IMR-90 (cell line): ENCODE results near the gene SLC8A3. TPM values are rescaled to one million over a fixed set of nuclear protein-coding genes. Genes with fewer than 3 reads are reported as not detected.

Experiments used
- ATAC-seq: fragments of 200-7000 bp; cut with Tn5 transposase; 2 replicates; pipeline ENCODE4 v1.9.1; 2020; ENCODE audit warnings: low read depth, mild to moderate bottlenecking, moderate library complexity
- BruUV-seq: library from RNA; stranded (reverse); fragments of 400-500 nt; replicated peaks from 2 replicates; lab custom pipeline; 2021; lab: Mats Ljungman, UMichigan
- CTCF ChIA-PET: fragments of 300-600 bp; formaldehyde crosslinking; extraction: SDS; loops from one replicate; lab custom pipeline; 2021; ENCODE audit warnings: antibody characterized with exemption; lab: Yijun Ruan, JAX
- POLR2A ChIA-PET: fragments of 300-600 bp; sonication (Branson Sonifier 250); formaldehyde crosslinking; loops from one replicate; lab custom pipeline; 2022; ENCODE audit warnings: antibody characterized with exemption; ENCODE audit not compliant: unreplicated experiment; lab: Charles Lee
- DNase-seq: peaks from one replicate; pipeline ENCODE4 v3.0.0; 2013
- H2AFZ ChIP-seq: replicated peaks from 2 replicates; pipeline ENCODE3; 2013; ENCODE audit warnings: low read length, mild to moderate bottlenecking; ENCODE audit not compliant: poor library complexity
- H2AK5ac ChIP-seq: 2 replicates; pipeline ENCODE4 v1.6.1; 2013; ENCODE audit warnings: low read depth, low read length, inconsistent platforms
- H2AK9ac ChIP-seq: replicated peaks from 2 replicates; pipeline ENCODE3; 2013; ENCODE audit warnings: mild to moderate bottlenecking, low read depth, low read length, moderate library complexity; ENCODE audit not compliant: poor library complexity
- H2BK120ac ChIP-seq: 2 replicates; pipeline ENCODE4 v1.6.1; 2013; ENCODE audit warnings: low read depth, low read length, inconsistent platforms
- H2BK15ac ChIP-seq: 3 replicates; pipeline ENCODE4 v1.6.1; 2013; ENCODE audit warnings: low read depth, low read length, inconsistent platforms
- H2BK20ac ChIP-seq: 2 replicates; pipeline ENCODE4 v1.6.1; 2013; ENCODE audit warnings: low read depth, mild to moderate bottlenecking, inconsistent platforms, low read length, moderate library complexity
- H2BK5ac ChIP-seq: 2 replicates; pipeline ENCODE4 v1.6.1; 2013; ENCODE audit warnings: mild to moderate bottlenecking, low read depth, low read length, inconsistent platforms; ENCODE audit not compliant: poor library complexity, severe bottlenecking
- H3K14ac ChIP-seq: replicated peaks from 2 replicates; pipeline ENCODE4 v1.6.1; 2013; ENCODE audit warnings: low read depth, low read length, inconsistent platforms
- H3K18ac ChIP-seq: 2 replicates; pipeline ENCODE4 v1.6.1; 2013; ENCODE audit warnings: low read depth, low read length, control low read depth
- H3K23ac ChIP-seq: 2 replicates; pipeline ENCODE4 v1.6.1; 2013; ENCODE audit warnings: low read depth, low read length, inconsistent platforms
- H3K27ac ChIP-seq: 2 replicates; pipeline ENCODE4 v1.5.1; 2013; ENCODE audit warnings: mild to moderate bottlenecking, control low read depth, low read length; ENCODE audit not compliant: insufficient read depth
- H3K27me3 ChIP-seq: 2 replicates; pipeline ENCODE4 v1.6.1; 2013; ENCODE audit warnings: low read length; ENCODE audit not compliant: control insufficient read depth, insufficient read depth
- H3K36me3 ChIP-seq: 2 replicates; pipeline ENCODE4 v1.6.1; 2013; ENCODE audit warnings: low read length, mixed read lengths; ENCODE audit not compliant: control insufficient read depth, insufficient read depth
- H3K4ac ChIP-seq: 2 replicates; pipeline ENCODE4 v1.6.1; 2013; ENCODE audit warnings: low read depth, low read length, inconsistent platforms
- H3K4me1 ChIP-seq: 2 replicates; pipeline ENCODE4 v1.6.1; 2013; ENCODE audit warnings: low read length, mixed read lengths; ENCODE audit not compliant: control insufficient read depth, insufficient read depth
- H3K4me2 ChIP-seq: 2 replicates; pipeline ENCODE4 v1.6.1; 2013; ENCODE audit warnings: low read depth, mild to moderate bottlenecking, control low read depth, low read length, moderate library complexity
- H3K4me3 ChIP-seq: 2 replicates; pipeline ENCODE4 v1.5.1; 2013; ENCODE audit warnings: low read depth, mild to moderate bottlenecking, control low read depth, low read length, moderate library complexity; ENCODE audit not compliant: insufficient read depth
- H3K56ac ChIP-seq: 2 replicates; pipeline ENCODE4 v1.6.1; 2013; ENCODE audit warnings: low read length, inconsistent platforms; ENCODE audit not compliant: insufficient read depth; ENCODE audit errors: extremely low read depth
- H3K79me1 ChIP-seq, 2 experiments: 2 replicates each; pipeline ENCODE4 v1.6.1; 2013; ENCODE audit warnings: low read length in 2 of 2, inconsistent platforms in 1 of 2, low read depth in 1 of 2
- H3K9ac ChIP-seq: 2 replicates; pipeline ENCODE4 v1.6.1; 2013; ENCODE audit warnings: low read depth, low read length, control low read depth
- H3K9me1 ChIP-seq: 2 replicates; pipeline ENCODE4 v1.6.1; 2013; ENCODE audit warnings: low read length, inconsistent platforms; ENCODE audit not compliant: insufficient read depth
- H3K9me3 ChIP-seq: 2 replicates; pipeline ENCODE4 v1.6.1; 2013; ENCODE audit warnings: low read length; ENCODE audit not compliant: control insufficient read depth, insufficient read depth
- H4K20me1 ChIP-seq: 2 replicates; pipeline ENCODE4 v1.6.1; 2013; ENCODE audit warnings: low read length, inconsistent platforms; ENCODE audit not compliant: insufficient read depth
- H4K5ac ChIP-seq: 2 replicates; pipeline ENCODE4 v1.6.1; 2013; ENCODE audit warnings: mild to moderate bottlenecking, low read depth, low read length, control low read depth
- H4K8ac ChIP-seq, 2 experiments: 2 replicates each; pipeline ENCODE4 v1.6.1; 2013; ENCODE audit warnings: low read depth in 2 of 2, low read length in 2 of 2, control low read depth in 1 of 2, inconsistent platforms in 1 of 2
- H4K91ac ChIP-seq: 2 replicates; pipeline ENCODE4 v1.6.1; 2013; ENCODE audit warnings: low read depth, low read length, inconsistent platforms; ENCODE audit not compliant: insufficient read depth
- CEBPB ChIP-seq: IDR thresholded peaks from 2 replicates; pipeline ENCODE4 v1.6.1; 2012; ENCODE audit warnings: low read depth, low read length, improper control_type of control experiment
- MAFK ChIP-seq: IDR thresholded peaks from 2 replicates; pipeline ENCODE4 v1.6.1; 2012; ENCODE audit warnings: low read depth, low read length, improper control_type of control experiment
- NFE2L2 ChIP-seq: fragments of 150-350 bp; IDR thresholded peaks from 2 replicates; pipeline ENCODE4 v1.6.1; 2016; ENCODE audit warnings: low read depth, mild to moderate bottlenecking, low read length
- USF2 ChIP-seq: fragments of 150-350 bp; IDR thresholded peaks from 2 replicates; pipeline ENCODE4 v1.6.1; 2017; ENCODE audit warnings: mild to moderate bottlenecking, antibody characterized with exemption, low read length, low read depth
- WGBS, 2 experiments: methylation state at CpG; one replicate each; pipeline versions ENCODE4 v1.1.5 to v1.1.7; 2013; ENCODE audit warnings: missing lambda C conversion rate in 2 of 2; ENCODE audit not compliant: insufficient read length in 1 of 2; ENCODE audit errors: extremely low coverage in 2 of 2; 5-methylcytosine and 5-hydroxymethylcytosine counted together
- dilution Hi-C: fragments of 300-500 bp; cut with HindIII; formaldehyde crosslinking; loops from one replicate; pipeline ENCODE4 v1.14.3; 2018; ENCODE audit warnings: low sequenced_read_pairs; ENCODE audit not compliant: unreplicated experiment
- in situ Hi-C: fragments of 300-500 bp; cut with MboI; formaldehyde crosslinking; loops from 3 replicates; pipeline ENCODE4 v1.14.3; 2019; ENCODE audit warnings: low sequenced_read_pairs, inconsistent platforms, mixed read lengths
- intact Hi-C: fragments of 100-400 bp; cut with micrococcal nuclease; formaldehyde crosslinking; loops from 2 replicates; pipeline ENCODE4 v1.10.0; 2022
- polyA plus RNA-seq, 3 experiments: library from polyadenylated mRNA; depleted of rRNA; stranded (reverse); fragments of >200 nt; gene quantifications; 2 replicates each; pipeline ENCODE4 v1.2.3, GENCODE V29; 2012; ENCODE audit warnings: low replicate concordance in 1 of 3
- total RNA-seq: library from RNA; depleted of rRNA; stranded (reverse); fragments of >200 nt; gene quantifications from 2 replicates; pipeline ENCODE4 v1.2.3, GENCODE V29; 2012

The SLC8A3 gene
- total and polyA plus RNA-seq, 2 of the 4 experiments (the other 2 are of a cell fraction): under 0.01 TPM; not detected in 1

GRCh38 chr14:70057519-70058136 lies 131.1 kb downstream of the SLC8A3 start:
- no peak overlapping the region for H3K4me2 ChIP-seq
- H3K23ac ChIP-seq: no peak overlapping the region
- no peak overlapping the region for H3K56ac ChIP-seq
- dilution Hi-C loops: no loop called here
- WGBS, 2 experiments: 30% methylated on average over 3 of the region's 5 CpGs; no CpG with 5 or more reads in 1 of the 2 experiments
- H3K9me1 ChIP-seq: no peaks in the 10 kb centered on the region
- H4K91ac ChIP-seq: no peak overlapping the region
- no peak overlapping the region for H3K4ac ChIP-seq
- H3K9ac ChIP-seq: no peak overlapping the region
- peaks cover 4% of the 10 kb centered on the region; the same call in 1 of the 2 replicates for H3K27me3 ChIP-seq
- no peak overlapping the region for H2AFZ ChIP-seq
- no peaks in the 10 kb centered on the region for H3K4me1 ChIP-seq
- H3K18ac ChIP-seq: no peak overlapping the region
- DNase-seq (no peak), ATAC-seq (no peak)
- H3K36me3 ChIP-seq: no peaks in the 10 kb centered on the region
- no peak overlapping the region for H3K14ac ChIP-seq
- H2AK9ac ChIP-seq: no peak overlapping the region
- in situ Hi-C loops: no loop called here
- no peak overlapping the region for H4K5ac ChIP-seq
- no peak overlapping the region for H2BK5ac ChIP-seq
- no peaks in the 10 kb centered on the region for H3K79me1 ChIP-seq
- H3K9me3 ChIP-seq: no peaks in the 10 kb centered on the region
- no peak overlapping the region for H4K8ac ChIP-seq
- no peak overlapping the region for H2BK15ac ChIP-seq
- H3K4me3 ChIP-seq: no peak overlapping the region
- BruUV-seq: no TSS peak
- no peak for TF ChIP-seq MAFK
- no peak for TF ChIP-seq USF2
- no peak for TF ChIP-seq NFE2L2
- no peak for TF ChIP-seq CEBPB
- H4K20me1 ChIP-seq: no peaks in the 10 kb centered on the region
- H2BK20ac ChIP-seq: no peak overlapping the region
- H3K27ac ChIP-seq: no peak overlapping the region
- ChIA-PET CTCF (interaction anchor here (0.6 to 1.6 kb wide), 2 partner anchors 16 to 17 kb away, joined by 3 to 4 read pairs; no protein-coding TSS in a partner anchor), POLR2A (no interaction called here)
- intact Hi-C loops: no loop called here
- no peak overlapping the region for H2AK5ac ChIP-seq
- no peak overlapping the region for H2BK120ac ChIP-seq
